AG08396 (cell line): ENCODE measurements around the gene ATG2A.

ENCODE experiments used
- DNase-seq: peaks from one replicate; pipeline ENCODE4 v3.0.0; 2012; ENCODE audit warnings: low spot score, mixed read lengths

ATG2A gene

GRCh38 chr11:64902102-64902900 lies 14.7 kb downstream of the ATG2A start:
- no peak for DNase-seq

GRCh38 chr11:64900774-64901173 lies 16.2 kb downstream of the ATG2A start:
- DNase-seq: no peak

DNA sequence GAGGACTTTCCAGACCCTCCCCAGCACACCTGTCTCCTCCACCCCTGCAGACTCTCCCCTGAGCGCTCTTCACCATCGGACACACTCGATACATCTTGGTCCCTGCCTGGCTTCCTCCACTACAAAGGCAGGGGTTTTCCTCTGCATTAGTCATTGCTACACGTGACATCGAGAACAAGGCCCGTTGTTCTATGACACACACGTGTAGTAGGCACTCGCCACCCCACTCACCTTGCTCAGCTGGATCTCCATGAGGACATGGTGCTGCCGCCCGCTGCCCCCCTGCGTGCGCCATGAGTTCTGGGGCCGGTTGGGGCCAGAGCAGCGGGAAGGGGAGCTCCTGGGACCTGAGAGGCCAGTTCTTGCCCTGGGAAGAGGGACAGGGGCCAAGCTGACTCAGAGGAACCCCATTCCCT lies 16.7 kb downstream of the ATG2A start:
- no peak for DNase-seq

- no peak for DNase-seq
Observed at GRCh38 chr11:64898541-64898940, 18.5 kb downstream of the ATG2A start.

- no peak for DNase-seq
Observed at GRCh38 chr11:64898076-64898445, 18.9 kb downstream of the ATG2A start.

- no peak for DNase-seq
Observed at GRCh38 chr11:64897381-64898075, 19.5 kb downstream of the ATG2A start.

GRCh38 chr11:64896448-64897022 lies 20.5 kb downstream of the ATG2A start:
- DNase-seq: no peak

DNA sequence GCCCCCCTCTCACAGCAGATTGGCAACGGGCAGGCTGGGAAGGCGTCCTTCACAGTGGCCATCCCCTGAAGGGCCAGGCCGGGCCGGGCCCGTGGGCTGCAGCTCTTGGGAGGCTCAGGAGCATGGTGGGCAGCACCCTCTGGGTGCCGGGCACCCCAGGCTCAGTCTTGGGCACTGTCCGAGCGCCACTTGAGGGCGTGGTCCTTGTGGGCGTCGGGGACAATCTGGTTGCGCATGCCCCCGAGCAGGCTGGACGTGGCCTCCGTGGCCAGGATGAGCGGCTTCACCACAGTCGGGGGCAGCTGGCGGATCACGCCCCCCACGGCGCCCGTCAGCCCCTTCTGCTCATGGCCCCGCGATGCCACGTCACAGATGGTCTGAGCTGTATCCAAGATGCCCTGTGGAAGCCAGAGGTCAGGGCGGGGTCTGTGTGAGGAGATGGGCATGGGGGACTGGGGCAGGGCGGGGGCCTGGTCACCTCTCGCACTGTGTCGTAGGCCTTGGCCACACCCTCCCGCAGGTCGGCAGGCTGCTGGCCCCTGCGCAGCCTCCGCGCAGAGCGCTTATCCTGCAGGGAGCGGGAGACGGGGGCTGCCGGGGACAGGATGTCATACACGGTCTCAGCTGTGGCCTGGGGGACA lies 22.1 kb downstream of the ATG2A start:
- no peak for DNase-seq

- DNase-seq: peak; percentile 88
Observed at GRCh38 chr11:64894070-64894811, 22.8 kb downstream of the ATG2A start.

- DNase-seq: no peak
Observed at GRCh38 chr11:64893194-64894069, 23.6 kb downstream of the ATG2A start.

- no peak for DNase-seq
Observed at GRCh38 chr11:64892838-64893193, 24.2 kb downstream of the ATG2A start.

GRCh38 chr11:64892411-64892831 lies 24.6 kb downstream of the ATG2A start:
- DNase-seq: no peak

DNA sequence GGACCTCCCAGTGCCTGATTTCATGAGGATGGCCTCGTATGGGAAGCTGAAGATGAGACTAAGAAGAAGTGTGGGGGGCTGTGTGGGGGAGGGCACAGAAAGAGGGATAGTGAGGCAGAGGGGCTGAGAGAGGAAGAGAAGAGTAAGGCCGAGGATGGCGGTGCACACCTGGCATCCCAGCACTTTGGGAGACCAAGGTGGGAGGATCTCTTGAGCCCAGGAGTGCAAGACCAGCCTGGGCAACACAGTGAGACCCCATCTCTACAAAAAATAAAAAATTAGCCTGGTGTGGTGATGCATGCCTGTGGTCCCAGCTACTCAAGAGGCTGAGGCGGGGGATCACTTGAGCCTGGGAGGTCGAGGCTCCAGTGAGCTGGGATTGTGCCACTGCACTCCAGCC lies 25.1 kb downstream of the ATG2A start:
- no peak for DNase-seq

GRCh38 chr11:64891215-64891848 lies 25.7 kb downstream of the ATG2A start:
- DNase-seq: no peak

DNA sequence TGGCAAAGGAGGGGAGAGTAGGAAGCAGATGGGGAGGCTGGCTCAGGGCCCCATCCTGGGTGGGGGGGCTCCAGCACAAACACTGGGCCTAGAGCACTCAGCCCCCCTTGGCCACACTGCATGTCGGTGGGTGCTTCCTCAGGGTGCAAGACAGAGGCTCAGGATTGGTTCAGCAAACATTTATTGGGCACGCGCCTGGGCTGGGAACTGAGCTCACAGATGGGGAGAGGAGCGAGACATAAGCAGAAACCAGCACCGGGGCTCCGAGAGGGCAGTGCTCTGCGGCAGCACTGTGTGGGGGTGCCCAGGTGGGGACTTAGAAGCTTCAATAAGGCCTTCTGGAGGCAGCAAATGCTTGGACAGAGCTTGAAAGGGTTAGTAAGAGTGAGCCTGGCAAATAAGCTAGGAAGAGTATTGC lies 26.5 kb downstream of the ATG2A start:
- no peak for DNase-seq

DNA sequence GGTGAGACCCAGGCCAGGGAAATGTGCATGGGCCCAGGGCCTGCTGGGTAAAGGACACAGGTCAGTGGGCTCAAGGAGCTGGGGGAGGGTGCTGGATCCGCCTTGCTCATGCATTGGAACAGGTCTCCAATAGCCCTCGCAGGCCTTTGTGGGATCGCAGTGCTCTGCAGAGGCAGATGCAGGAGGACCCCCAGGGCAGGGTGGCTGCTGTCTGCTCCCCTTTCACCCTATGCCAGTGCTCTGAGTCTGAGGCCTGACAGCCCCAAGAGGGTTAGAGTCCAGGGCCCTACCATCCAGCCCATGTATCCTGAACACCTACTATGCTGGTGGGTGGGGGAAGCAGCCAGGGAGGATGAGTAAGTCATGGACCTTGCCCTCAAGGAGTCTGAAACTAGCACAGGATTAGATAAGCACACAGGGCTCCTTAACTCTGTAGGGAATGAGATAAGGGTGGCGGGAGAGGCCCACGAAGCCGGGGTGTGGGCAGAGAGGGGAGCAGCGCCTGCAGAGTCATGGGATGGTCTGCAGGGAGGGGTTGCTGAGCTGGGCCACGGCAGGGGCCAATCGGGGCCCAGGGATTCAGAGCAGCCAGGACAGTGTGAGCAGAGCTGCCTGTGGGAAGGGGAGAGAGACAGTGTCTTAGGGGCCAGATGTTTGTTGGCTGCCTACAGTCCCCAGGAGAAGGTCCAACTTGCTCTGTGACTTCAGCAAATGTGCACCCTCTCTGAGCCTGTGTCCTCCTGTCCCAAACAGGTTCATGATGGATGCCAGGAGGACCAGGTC lies 28.1 kb downstream of the ATG2A start:
- DNase-seq: no peak

DNA sequence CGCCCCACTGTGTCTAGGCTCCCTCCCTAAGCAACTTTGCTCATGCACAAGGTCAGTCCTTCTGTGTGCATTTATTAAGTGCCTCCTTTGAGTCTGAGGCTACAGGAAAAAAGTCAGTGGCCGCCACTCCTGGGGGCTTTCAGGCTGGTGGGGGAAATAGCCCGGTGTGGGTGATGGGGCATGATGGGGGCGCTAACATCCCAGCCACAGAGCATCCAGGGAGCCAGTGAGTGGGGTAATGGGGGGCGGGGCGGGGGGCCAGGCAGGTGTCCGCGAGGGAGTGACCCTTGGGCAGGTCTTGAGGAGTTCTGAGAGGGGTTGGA lies 28.6 kb downstream of the ATG2A start:
- DNase-seq: no peak

- DNase-seq: peak; percentile 90
Observed at GRCh38 chr11:64887757-64888405, 29.1 kb downstream of the ATG2A start.

GRCh38 chr11:64887234-64887756 lies 29.7 kb downstream of the ATG2A start:
- no peak for DNase-seq
